GM21526 (cell line): ENCODE measurements around the gene AFMID.
A peak's percentile ranks its signal among the peaks of the same experiment; 100 is the strongest.
"Not testable (repeated sequence)": the region's sequence is repeated elsewhere in the genome, so short reads cannot be mapped to it uniquely, and the experiment has no call there.

ENCODE experiments used
- ATAC-seq: cut with Tn5 transposase; IDR thresholded peaks from one replicate; pipeline ENCODE4 v1.9.1; 2021; ENCODE audit warnings: moderate library complexity; ENCODE audit not compliant: unreplicated experiment, low FRiP score

The AFMID gene

GRCh38 chr17:78186692-78187595 lies at the start of gene AFMID, which contains the start of gene TK1:
Gene AFMID, plus strand, starts transcription at chr17:78187362. Its CDS starts 9 bp downstream, at chr17:78187371.
Gene TK1, minus strand, starts transcription at chr17:78187052. Its CDS starts 58 bp downstream, at chr17:78186994.
- peak; percentile 73 for ATAC-seq

- no peak for ATAC-seq
Measured at GRCh38 chr17:78137392-78138203, 49.6 kb upstream of the AFMID start.

- no peak for ATAC-seq
Measured at GRCh38 chr17:78138204-78139060, 48.7 kb upstream of the AFMID start.

GRCh38 chr17:78139861-78140168 lies 47.3 kb upstream of the AFMID start:
- ATAC-seq: not testable (repeated sequence)

- peak; percentile 63 for ATAC-seq
Measured at GRCh38 chr17:78140169-78141051, 46.8 kb upstream of the AFMID start.

GRCh38 chr17:78141437-78142118 lies 45.6 kb upstream of the AFMID start:
- ATAC-seq: no peak

GRCh38 chr17:78142119-78142861 lies 44.9 kb upstream of the AFMID start:
- no peak for ATAC-seq

- no peak for ATAC-seq
Measured at GRCh38 chr17:78143214-78144146, 43.7 kb upstream of the AFMID start.

- ATAC-seq: no peak
Measured at GRCh38 chr17:78144147-78144719, 42.9 kb upstream of the AFMID start.

GRCh38 chr17:78144736-78145641 lies 42.2 kb upstream of the AFMID start:
- ATAC-seq: no peak

GRCh38 chr17:78146471-78146869 lies 40.7 kb upstream of the AFMID start:
- no peak for ATAC-seq

GRCh38 chr17:78146881-78147280 lies 40.3 kb upstream of the AFMID start:
- ATAC-seq: no peak

GRCh38 chr17:78147315-78147998 lies 39.7 kb upstream of the AFMID start:
- ATAC-seq: no peak

- ATAC-seq: no peak
Measured at GRCh38 chr17:78148286-78149016, 38.7 kb upstream of the AFMID start.
